GM10248 (cell line): Measurements from ENCODE around the gene NGEF.

Experiments used
- CTCF ChIA-PET: fragments of 300-600 bp; sonication (Branson Sonifier 250); formaldehyde crosslinking; extraction: SDS; loops from one replicate; lab custom pipeline; 2021; ENCODE audit warnings: antibody characterized with exemption; lab: Yijun Ruan, JAX
- POLR2A ChIA-PET: fragments of 350-650 bp; sonication (Branson Sonifier 250); formaldehyde crosslinking; extraction: SDS; loops from one replicate; lab custom pipeline; 2020; ENCODE audit warnings: antibody characterized with exemption; lab: Yijun Ruan, JAX
- DNase-seq: peaks from one replicate; pipeline ENCODE4 v3.0.0; 2012; ENCODE audit errors: extremely low spot score
- TF ChIP-seq, protein P1 (sequence below): IDR thresholded peaks from 2 replicates; pipeline ENCODE4 v1.5.1; 2012; ENCODE audit warnings: mild to moderate bottlenecking, low read depth; ENCODE audit errors: extremely low read depth, missing control alignments, control extremely low read depth

NGEF gene

GRCh38 chr2:232866104-232866503 lies 147.0 kb downstream of the NGEF start:
- ChIA-PET CTCF (no interaction called here), POLR2A (no interaction called here)
- DNase-seq: no peak
- TF ChIP-seq, protein P1, sequence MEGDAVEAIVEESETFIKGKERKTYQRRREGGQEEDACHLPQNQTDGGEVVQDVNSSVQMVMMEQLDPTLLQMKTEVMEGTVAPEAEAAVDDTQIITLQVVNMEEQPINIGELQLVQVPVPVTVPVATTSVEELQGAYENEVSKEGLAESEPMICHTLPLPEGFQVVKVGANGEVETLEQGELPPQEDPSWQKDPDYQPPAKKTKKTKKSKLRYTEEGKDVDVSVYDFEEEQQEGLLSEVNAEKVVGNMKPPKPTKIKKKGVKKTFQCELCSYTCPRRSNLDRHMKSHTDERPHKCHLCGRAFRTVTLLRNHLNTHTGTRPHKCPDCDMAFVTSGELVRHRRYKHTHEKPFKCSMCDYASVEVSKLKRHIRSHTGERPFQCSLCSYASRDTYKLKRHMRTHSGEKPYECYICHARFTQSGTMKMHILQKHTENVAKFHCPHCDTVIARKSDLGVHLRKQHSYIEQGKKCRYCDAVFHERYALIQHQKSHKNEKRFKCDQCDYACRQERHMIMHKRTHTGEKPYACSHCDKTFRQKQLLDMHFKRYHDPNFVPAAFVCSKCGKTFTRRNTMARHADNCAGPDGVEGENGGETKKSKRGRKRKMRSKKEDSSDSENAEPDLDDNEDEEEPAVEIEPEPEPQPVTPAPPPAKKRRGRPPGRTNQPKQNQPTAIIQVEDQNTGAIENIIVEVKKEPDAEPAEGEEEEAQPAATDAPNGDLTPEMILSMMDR: no peak

DNA sequence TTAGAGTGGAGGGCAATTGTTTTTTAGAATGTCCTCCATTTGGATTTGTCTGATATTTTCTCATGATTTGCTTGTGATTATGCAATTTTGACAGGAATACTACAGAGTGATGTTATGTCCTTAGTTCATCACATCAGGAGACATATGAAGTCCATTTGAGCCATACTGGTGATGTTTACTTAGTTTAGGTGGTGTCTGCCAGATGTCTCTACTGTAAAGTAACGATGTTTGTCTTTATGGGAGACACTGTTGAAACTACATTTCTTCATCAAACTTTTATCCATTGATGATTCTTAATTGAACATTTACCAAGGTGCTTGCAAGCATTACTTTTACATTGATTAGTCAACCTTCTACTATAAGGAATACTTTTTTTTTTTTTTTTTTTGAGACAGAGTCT lies 147.9 kb downstream of the NGEF start:
- CTCF ChIA-PET: no interaction called here
- TF ChIP-seq, protein P1: no peak
- POLR2A ChIA-PET: no interaction called here
- no peak for DNase-seq

GRCh38 chr2:232863996-232864395 lies 149.1 kb downstream of the NGEF start:
- TF ChIP-seq, protein P1: no peak
- no peak for DNase-seq
- POLR2A ChIA-PET: no interaction called here
- CTCF ChIA-PET: no interaction called here

GRCh38 chr2:232861353-232861752 lies 151.7 kb downstream of the NGEF start:
- TF ChIP-seq, protein P1: no peak
- ChIA-PET CTCF (interaction anchor here (0.9 to 3.4 kb wide), 3 partner anchors 8 to 193 kb away, joined by 4 to 13 read pairs (median 11); no protein-coding TSS in a partner anchor), POLR2A (no interaction called here)
- DNase-seq: no peak

DNA sequence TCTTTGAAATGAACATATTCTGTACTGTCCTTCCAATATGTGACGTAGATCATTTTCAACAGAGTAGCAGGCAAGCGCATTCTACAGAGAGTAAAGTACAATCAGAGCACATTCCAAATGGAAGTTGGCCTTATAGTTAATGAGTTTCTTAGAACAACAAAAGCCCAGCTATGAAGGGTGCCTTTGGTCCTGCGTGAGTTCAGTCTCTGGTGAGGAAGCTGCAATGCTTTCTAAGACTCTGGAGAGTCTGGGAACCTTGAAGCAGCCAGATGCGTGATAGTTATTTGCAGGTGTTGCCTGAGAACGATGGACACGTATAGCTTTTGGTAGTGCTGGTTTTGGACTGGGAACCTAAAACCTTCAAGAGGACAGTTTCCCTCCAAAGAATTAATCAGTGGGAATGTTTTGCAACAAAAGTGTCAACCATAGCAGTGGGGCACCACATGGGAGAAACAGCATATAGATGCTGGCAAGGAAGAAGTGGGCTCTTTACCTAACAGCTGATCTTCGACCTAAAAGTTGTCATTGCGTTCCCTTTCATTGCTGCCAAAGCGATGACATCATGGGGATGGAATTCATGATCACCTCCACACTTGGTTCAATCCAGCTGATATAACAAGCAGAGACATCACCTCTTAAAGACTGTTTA lies 152.3 kb downstream of the NGEF start:
- TF ChIP-seq, protein P1: no peak
- ChIA-PET CTCF (interaction anchor here (0.9 to 3.4 kb wide), 4 partner anchors 8 to 389 kb away, joined by 4 to 13 read pairs (median 8); no protein-coding TSS in a partner anchor), POLR2A (no interaction called here)
- DNase-seq: no peak

- ChIA-PET POLR2A (no interaction called here), CTCF (interaction anchor here (0.7 to 3.4 kb wide), 6 partner anchors 10 to 584 kb away, joined by 3 to 13 read pairs (median 3); no protein-coding TSS in a partner anchor)
- TF ChIP-seq, protein P1: no peak
- DNase-seq: no peak
Observed at GRCh38 chr2:232859385-232859916, 153.6 kb downstream of the NGEF start.
